NCI-H146 treated with DMSO at 0.1 percent for 48 hours (cell line): ENCODE measurements around the gene DDX53.

Experiments
- DNase-seq: peaks from one replicate; lab custom pipeline; 2025; ENCODE audit not compliant: unreplicated experiment; lab: John Stamatoyannopoulos, UW

DDX53 gene

GRCh38 chrX:23048806-23049573, 49.2 kb downstream of the DDX53 start:
- DNase-seq = no peak

GRCh38 chrX:23052324-23052723, 52.6 kb downstream of the DDX53 start:
- DNase-seq = no peak
